SJSA1 (cell line): ENCODE results near the gene MTCL3.

ENCODE experiments used
- DNase-seq, 2 experiments: peaks; one replicate each; pipeline ENCODE4 v3.0.0-alpha.2; 2015 to 2020; ENCODE audit warnings: low spot score in 2 of 2, low read depth in 1 of 2
- H3K27ac ChIP-seq: fragments of 250-450 bp; sonication (Bioruptor Pico); 2 replicates; pipeline ENCODE4 v1.5.1; 2020; ENCODE audit warnings: mild to moderate bottlenecking, moderate library complexity
- H3K27me3 ChIP-seq: fragments of 250-450 bp; sonication (Bioruptor Pico); replicated peaks from 2 replicates; pipeline ENCODE4 v1.5.1; 2020; ENCODE audit warnings: mild to moderate bottlenecking, moderate library complexity
- H3K36me3 ChIP-seq: fragments of 250-450 bp; sonication (Bioruptor Pico); 2 replicates; pipeline ENCODE4 v1.5.1; 2020; ENCODE audit warnings: mild to moderate bottlenecking
- H3K4me1 ChIP-seq: fragments of 250-450 bp; sonication (Bioruptor Pico); replicated peaks from 2 replicates; pipeline ENCODE4 v1.6.1; 2021; ENCODE audit warnings: mild to moderate bottlenecking
- H3K4me3 ChIP-seq: fragments of 250-450 bp; sonication (Bioruptor Pico); 2 replicates; pipeline ENCODE4 v1.5.1; 2020; ENCODE audit warnings: mild to moderate bottlenecking
- H3K9me3 ChIP-seq: fragments of 250-450 bp; sonication (Bioruptor Pico); replicated peaks from 2 replicates; pipeline ENCODE4 v1.5.1; 2020; ENCODE audit warnings: mild to moderate bottlenecking

Gene MTCL3

GRCh38 chr6:127503022-127503421 lies 16.1 kb downstream of the MTCL3 start:
- no peak overlapping the region for H3K27ac ChIP-seq
- DNase-seq, result no peak
- no peak overlapping the region for H3K4me3 ChIP-seq
- H3K9me3 ChIP-seq, result no peaks in the 10 kb centered on the region
- H3K36me3 ChIP-seq, result peaks cover 5% of the 10 kb centered on the region; the same call in 1 of the 2 replicates
- no peaks in the 10 kb centered on the region for H3K27me3 ChIP-seq
- H3K4me1 ChIP-seq, result no peaks in the 10 kb centered on the region

- H3K27me3 ChIP-seq, result no peaks in the 10 kb centered on the region
Measured at GRCh38 chr6:127497410-127497809, 21.7 kb downstream of the MTCL3 start.

GRCh38 chr6:127496471-127496870 lies 22.7 kb downstream of the MTCL3 start:
- Histone ChIP-seq H3K4me1 (no peaks in the 10 kb centered on the region), H3K36me3 (0 out of 2 replicates have a peak, but pooled peaks cover 3% of the 10 kb centered on the region), H3K4me3 (no peak overlapping the region), H3K27me3 (no peaks in the 10 kb centered on the region), H3K27ac (no peak overlapping the region), H3K9me3 (no peaks in the 10 kb centered on the region)
- DNase-seq, result no peak

More at GRCh38 chr6:127497410-127497809, 21.7 kb downstream of the MTCL3 start:
- DNase-seq, result no peak
- Histone ChIP-seq H3K36me3 (0 out of 2 replicates have a peak, but pooled peaks cover 3% of the 10 kb centered on the region), H3K9me3 (no peaks in the 10 kb centered on the region), H3K4me3 (no peak overlapping the region), H3K27ac (no peak overlapping the region), H3K4me1 (no peaks in the 10 kb centered on the region)

- Histone ChIP-seq H3K27ac (no peak overlapping the region), H3K9me3 (no peaks in the 10 kb centered on the region), H3K4me3 (no peak overlapping the region), H3K27me3 (no peaks in the 10 kb centered on the region), H3K36me3 (peaks cover 18% of the 10 kb centered on the region), H3K4me1 (no peaks in the 10 kb centered on the region)
- no peak for DNase-seq
Measured at GRCh38 chr6:127494240-127494767, 24.8 kb downstream of the MTCL3 start.

- no peak overlapping the region for H3K27ac ChIP-seq
- H3K27me3 ChIP-seq, result no peaks in the 10 kb centered on the region
- DNase-seq, result no peak
- no peaks in the 10 kb centered on the region for H3K9me3 ChIP-seq
- no peak overlapping the region for H3K4me3 ChIP-seq
- peaks cover 9% of the 10 kb centered on the region for H3K4me1 ChIP-seq
- peaks cover 20% of the 10 kb centered on the region for H3K36me3 ChIP-seq
Measured at GRCh38 chr6:127489248-127489647, 29.9 kb downstream of the MTCL3 start.

GRCh38 chr6:127486934-127487333 lies 32.2 kb downstream of the MTCL3 start:
- DNase-seq, result no peak
- Histone ChIP-seq H3K27ac (no peak overlapping the region), H3K36me3 (peaks cover 23% of the 10 kb centered on the region), H3K4me3 (no peak overlapping the region), H3K4me1 (peaks cover 29% of the 10 kb centered on the region), H3K27me3 (no peaks in the 10 kb centered on the region), H3K9me3 (no peaks in the 10 kb centered on the region)

- peak overlapping the region; percentile 30 for H3K27ac ChIP-seq
Measured at GRCh38 chr6:127484212-127484863, 34.8 kb downstream of the MTCL3 start.

GRCh38 chr6:127483399-127484055 lies 35.6 kb downstream of the MTCL3 start:
- peaks cover 51% of the 10 kb centered on the region for H3K4me1 ChIP-seq
- no peaks in the 10 kb centered on the region for H3K9me3 ChIP-seq
- DNase-seq, result no peak
- H3K27ac ChIP-seq, result peak overlapping the region; percentile 30
- peak overlapping the region; percentile 4 for H3K4me3 ChIP-seq
- no peaks in the 10 kb centered on the region for H3K27me3 ChIP-seq
- H3K36me3 ChIP-seq, result peaks cover 13% of the 10 kb centered on the region

More at GRCh38 chr6:127484212-127484863, 34.8 kb downstream of the MTCL3 start:
- Histone ChIP-seq H3K9me3 (no peaks in the 10 kb centered on the region), H3K4me3 (peak overlapping the region; percentile 4), H3K4me1 (peaks cover 51% of the 10 kb centered on the region), H3K27me3 (no peaks in the 10 kb centered on the region), H3K36me3 (peaks cover 13% of the 10 kb centered on the region)
- peak in 1 of 2 experiments; percentile 70 for DNase-seq

GRCh38 chr6:127482325-127482724 lies 36.8 kb downstream of the MTCL3 start:
- peaks cover 20% of the 10 kb centered on the region for H3K36me3 ChIP-seq
- peaks cover 51% of the 10 kb centered on the region for H3K4me1 ChIP-seq
- no peaks in the 10 kb centered on the region for H3K9me3 ChIP-seq
- H3K27me3 ChIP-seq, result no peaks in the 10 kb centered on the region
- DNase-seq, result no peak
- no peak overlapping the region for H3K4me3 ChIP-seq
- peak overlapping the region; percentile 83 for H3K27ac ChIP-seq

GRCh38 chr6:127481628-127482027 lies 37.5 kb downstream of the MTCL3 start:
- Histone ChIP-seq H3K4me3 (no peak overlapping the region), H3K27ac (peak overlapping the region; percentile 83), H3K4me1 (peaks cover 51% of the 10 kb centered on the region), H3K9me3 (no peaks in the 10 kb centered on the region), H3K36me3 (peaks cover 20% of the 10 kb centered on the region), H3K27me3 (no peaks in the 10 kb centered on the region)
- peak; percentile 57 to 66 for DNase-seq

- H3K9me3 ChIP-seq, result no peaks in the 10 kb centered on the region
- DNase-seq, result peak in 1 of 2 experiments; percentile 82
- H3K36me3 ChIP-seq, result peaks cover 20% of the 10 kb centered on the region
- H3K27me3 ChIP-seq, result no peaks in the 10 kb centered on the region
- no peak overlapping the region for H3K4me3 ChIP-seq
- H3K4me1 ChIP-seq, result peaks cover 51% of the 10 kb centered on the region
- peak overlapping the region; percentile 83 for H3K27ac ChIP-seq
Measured at GRCh38 chr6:127481111-127481510, 38.0 kb downstream of the MTCL3 start.

- H3K27me3 ChIP-seq, result no peaks in the 10 kb centered on the region
- H3K27ac ChIP-seq, result no peak overlapping the region
- no peak for DNase-seq
- no peak overlapping the region for H3K4me3 ChIP-seq
- H3K9me3 ChIP-seq, result no peaks in the 10 kb centered on the region
- H3K4me1 ChIP-seq, result peaks cover 38% of the 10 kb centered on the region
- peaks cover 27% of the 10 kb centered on the region for H3K36me3 ChIP-seq
Measured at GRCh38 chr6:127477658-127478057, 41.5 kb downstream of the MTCL3 start.

- Histone ChIP-seq H3K36me3 (peaks cover 23% of the 10 kb centered on the region), H3K9me3 (no peaks in the 10 kb centered on the region), H3K27me3 (no peaks in the 10 kb centered on the region), H3K4me1 (peaks cover 35% of the 10 kb centered on the region), H3K27ac (no peak overlapping the region), H3K4me3 (no peak overlapping the region)
- DNase-seq, result no peak
Measured at GRCh38 chr6:127475823-127476176, 43.3 kb downstream of the MTCL3 start.

- H3K27me3 ChIP-seq, result no peaks in the 10 kb centered on the region
Measured at GRCh38 chr6:127475135-127475822, 43.9 kb downstream of the MTCL3 start.

More at GRCh38 chr6:127475135-127475822, 43.9 kb downstream of the MTCL3 start:
- peaks cover 35% of the 10 kb centered on the region for H3K4me1 ChIP-seq
- no peaks in the 10 kb centered on the region for H3K9me3 ChIP-seq
- DNase-seq, result no peak
- H3K36me3 ChIP-seq, result peaks cover 21% of the 10 kb centered on the region
- no peak overlapping the region for H3K27ac ChIP-seq
- no peak overlapping the region for H3K4me3 ChIP-seq
